GM21737 (cell line): Measurements from ENCODE around the gene BOC.

Experiments used
- ATAC-seq: cut with Tn5 transposase; IDR thresholded peaks from one replicate; pipeline ENCODE4 v1.9.1; 2021; ENCODE audit warnings: mild to moderate bottlenecking, moderate library complexity; ENCODE audit not compliant: unreplicated experiment

The BOC gene

GRCh38 chr3:113247068-113247467, 35.7 kb downstream of the BOC start:
- ATAC-seq: no peak

- no peak for ATAC-seq
These were observed 36.5 kb downstream of the BOC start for GRCh38 chr3:113247675-113248458.

GRCh38 chr3:113249111-113249510, 37.8 kb downstream of the BOC start:
- ATAC-seq: no peak

- ATAC-seq: no peak
These were observed 38.2 kb downstream of the BOC start for GRCh38 chr3:113249601-113250000.

- ATAC-seq: no peak
These were observed 39.2 kb downstream of the BOC start for GRCh38 chr3:113250566-113250965.

GRCh38 chr3:113251817-113252216, 40.5 kb downstream of the BOC start:
- no peak for ATAC-seq

GRCh38 chr3:113252553-113252952, 41.2 kb downstream of the BOC start:
- no peak for ATAC-seq

GRCh38 chr3:113253702-113254101, 42.3 kb downstream of the BOC start:
- no peak for ATAC-seq

GRCh38 chr3:113254171-113254947, 43.0 kb downstream of the BOC start:
- ATAC-seq: no peak

- no peak for ATAC-seq
These were observed 43.9 kb downstream of the BOC start for GRCh38 chr3:113255100-113255853.

- no peak for ATAC-seq
These were observed 44.7 kb downstream of the BOC start for GRCh38 chr3:113255854-113256615.

GRCh38 chr3:113258361-113258760, 47.0 kb downstream of the BOC start:
- ATAC-seq: no peak

GRCh38 chr3:113259196-113259595, 47.8 kb downstream of the BOC start:
- no peak for ATAC-seq

- no peak for ATAC-seq
These were observed 49.8 kb downstream of the BOC start for GRCh38 chr3:113261063-113261625.

GRCh38 chr3:113261626-113262303, 50.4 kb downstream of the BOC start:
- ATAC-seq: no peak

GRCh38 chr3:113262304-113262665, 50.9 kb downstream of the BOC start:
- no peak for ATAC-seq

- ATAC-seq: no peak
These were observed 51.7 kb downstream of the BOC start for GRCh38 chr3:113263020-113263419.

- ATAC-seq: no peak
These were observed 52.4 kb downstream of the BOC start for GRCh38 chr3:113263778-113264177.

GRCh38 chr3:113264283-113265131, 53.1 kb downstream of the BOC start:
- ATAC-seq: no peak
